Measurements from ENCODE around the gene ATP8A2. TPM values are rescaled to one million over a fixed set of nuclear protein-coding genes. Genes with fewer than 3 reads are reported as not detected.
"Not testable (repeated sequence)": the region's sequence is repeated elsewhere in the genome, so short reads cannot be mapped to it uniquely, and the experiment has no call there.

The ATP8A2 gene
- total RNA-seq, 2 experiments from 2014 or later: 1.1 to 1.2 TPM

DNA sequence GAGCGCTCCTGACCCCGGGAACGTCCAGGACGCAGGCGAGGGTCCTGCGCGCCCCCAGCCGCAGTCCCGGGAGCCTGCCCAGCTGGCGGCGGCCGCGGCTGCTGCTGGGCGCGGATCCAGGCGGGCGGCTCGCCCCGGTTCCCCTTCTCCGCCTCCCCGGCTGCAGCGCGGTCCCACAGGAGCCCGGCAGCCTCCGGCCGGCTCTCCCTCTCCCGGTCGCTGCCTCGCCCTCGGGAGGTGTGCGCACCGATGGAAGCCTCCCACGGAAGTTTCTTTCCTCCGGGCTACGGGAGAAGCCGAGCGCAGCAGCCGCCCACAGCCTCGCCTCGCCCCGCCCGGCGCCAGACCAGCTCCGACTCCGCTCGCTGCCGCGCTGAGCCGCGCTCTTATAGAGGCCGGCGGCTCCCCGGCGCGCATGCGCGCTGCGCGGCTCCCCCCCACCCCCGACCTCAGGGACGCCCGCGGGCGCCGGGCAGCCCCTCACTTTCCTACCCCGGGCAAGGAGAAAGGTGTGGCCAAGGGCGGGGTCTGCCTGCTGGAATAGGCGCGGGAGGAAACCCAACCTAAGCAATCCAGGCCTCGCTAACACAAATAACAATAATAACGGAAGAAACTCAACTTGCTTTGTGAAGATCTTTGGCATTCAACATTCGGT is 680.0 kb downstream of the ATP8A2 start, which contains the start of gene SHISA2:
Gene SHISA2, minus strand, starts transcription at position 360 of the 655 bp plus-strand sequence. CDS start 1,041 bp downstream, outside the sequence.
- ChIA-PET CTCF (no interaction called here), POLR2A (no interaction called here)
- Mint-ChIP-seq H3K9me3 (ENCODE audit: insufficient read depth) (no peaks in the 10 kb centered on the region), H3K4me3 (peak within 1 kb of the TSS; percentile 54), H3K27ac (no peak within 1 kb of the TSS), H3K27me3 (ENCODE audit: low read depth) (peaks cover 41% of the 10 kb centered on the region), H3K36me3 (ENCODE audit: low read depth) (no peaks in the 10 kb centered on the region), H3K4me1 (ENCODE audit: low read depth) (peaks cover 32% of the 10 kb centered on the region)
- DNase-seq (no peak), ATAC-seq (peak; percentile 72)

DNA sequence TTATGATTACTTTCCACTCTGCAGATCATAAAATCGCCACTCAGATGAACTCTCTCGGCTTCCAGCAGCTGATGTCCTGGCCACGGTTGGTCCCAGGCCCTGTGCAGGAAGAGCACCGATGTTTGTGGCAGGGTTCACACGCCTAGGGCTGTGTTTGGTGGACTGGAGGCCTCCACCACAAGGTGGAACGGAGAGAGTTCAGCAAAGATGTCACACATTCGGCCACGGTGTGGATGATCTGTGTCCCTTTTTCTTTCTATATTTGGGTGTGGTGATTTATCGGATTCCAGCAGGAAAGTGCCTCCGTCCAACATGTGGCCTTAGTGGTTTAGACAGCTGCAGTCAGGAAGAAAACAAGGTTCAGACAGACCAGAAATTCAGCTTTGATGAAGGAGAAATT is 680.6 kb downstream of the ATP8A2 start:
- POLR2A ChIA-PET: no interaction called here

DNA sequence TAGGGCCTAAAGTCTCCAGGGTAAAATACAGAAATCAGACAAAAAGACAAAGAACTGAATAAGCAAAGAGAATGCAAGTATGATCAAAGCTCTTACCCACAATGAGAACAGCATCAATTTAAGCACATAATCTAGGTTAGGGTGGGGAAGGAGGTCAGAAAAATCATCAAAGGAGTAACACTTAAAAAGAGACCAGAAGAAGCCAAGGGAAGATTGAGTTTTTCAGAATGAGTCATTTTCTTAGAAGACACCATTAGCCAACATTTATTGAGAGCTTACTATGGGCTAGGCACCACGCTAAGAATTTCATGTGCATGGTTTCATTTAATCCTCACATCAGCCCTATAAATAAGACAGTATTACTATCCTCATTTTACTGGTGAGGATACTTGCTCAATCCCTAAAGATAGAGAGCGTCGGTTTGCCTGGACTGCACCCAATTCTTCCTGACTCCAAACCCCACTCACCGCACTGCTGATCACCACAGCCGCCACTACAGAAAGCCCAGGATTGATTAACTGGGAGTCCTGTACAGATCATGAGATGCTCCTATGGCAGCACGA is 681.7 kb downstream of the ATP8A2 start:
- DNase-seq (no peak), ATAC-seq (peak; percentile 43)
- Mint-ChIP-seq H3K27ac (peak overlapping the region; percentile 55), H3K9me3 (ENCODE audit: insufficient read depth) (no peaks in the 10 kb centered on the region), H3K4me1 (ENCODE audit: low read depth) (peaks cover 33% of the 10 kb centered on the region), H3K4me3 (peak overlapping the region; percentile 0), H3K27me3 (ENCODE audit: low read depth) (peaks cover 43% of the 10 kb centered on the region), H3K36me3 (ENCODE audit: low read depth) (no peaks in the 10 kb centered on the region)
- POLR2A ChIA-PET: no interaction called here
- CTCF ChIA-PET: interaction anchor here (1.0 to 1.5 kb wide), 5 partner anchors 9 to 224 kb away, joined by 3 to 4 read pairs (median 3); no protein-coding TSS in a partner anchor

More for the DNA sequence above, 680.6 kb downstream of the ATP8A2 start:
- Mint-ChIP-seq H3K4me1 (ENCODE audit: low read depth) (peaks cover 32% of the 10 kb centered on the region), H3K27ac (no peak overlapping the region), H3K36me3 (ENCODE audit: low read depth) (no peaks in the 10 kb centered on the region), H3K4me3 (peak overlapping the region; percentile 54), H3K9me3 (ENCODE audit: insufficient read depth) (no peaks in the 10 kb centered on the region), H3K27me3 (ENCODE audit: low read depth) (peaks cover 46% of the 10 kb centered on the region)
- DNase-seq: no peak
- ATAC-seq: no peak
- CTCF ChIA-PET: interaction anchor here (1.5 kb wide), 1 partner anchor 177 kb away, joined by 3 read pairs; no protein-coding TSS in a partner anchor

DNA sequence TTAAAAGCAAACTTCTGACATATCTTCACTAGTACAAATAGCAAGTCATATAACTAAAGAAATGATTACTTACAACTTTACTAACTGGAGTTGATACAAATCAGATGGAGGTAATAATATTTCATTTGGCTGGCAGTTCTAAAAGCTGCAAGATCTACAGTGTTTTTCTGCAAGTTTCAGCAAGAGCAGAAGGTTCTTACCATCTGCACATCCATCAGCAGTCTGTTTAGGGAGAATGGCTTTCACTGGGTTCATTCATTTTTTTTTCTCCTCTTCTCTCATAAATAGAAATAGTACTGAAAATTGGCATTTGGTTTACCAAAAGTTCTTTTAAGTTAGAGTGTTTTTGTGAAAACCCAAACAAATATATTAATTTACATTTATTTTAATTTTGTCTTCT is 683.1 kb downstream of the ATP8A2 start:
- H3K27ac Mint-ChIP-seq: no peak overlapping the region
- DNase-seq (no peak), ATAC-seq (no peak)
- H3K4me1 Mint-ChIP-seq (ENCODE audit: low read depth): peaks cover 30% of the 10 kb centered on the region
- no peaks in the 10 kb centered on the region for H3K9me3 Mint-ChIP-seq (ENCODE audit: insufficient read depth)
- H3K27me3 Mint-ChIP-seq (ENCODE audit: low read depth): peaks cover 39% of the 10 kb centered on the region
- ChIA-PET CTCF (no interaction called here), POLR2A (no interaction called here)
- no peaks in the 10 kb centered on the region for H3K36me3 Mint-ChIP-seq (ENCODE audit: low read depth)
- H3K4me3 Mint-ChIP-seq: no peak overlapping the region

DNA sequence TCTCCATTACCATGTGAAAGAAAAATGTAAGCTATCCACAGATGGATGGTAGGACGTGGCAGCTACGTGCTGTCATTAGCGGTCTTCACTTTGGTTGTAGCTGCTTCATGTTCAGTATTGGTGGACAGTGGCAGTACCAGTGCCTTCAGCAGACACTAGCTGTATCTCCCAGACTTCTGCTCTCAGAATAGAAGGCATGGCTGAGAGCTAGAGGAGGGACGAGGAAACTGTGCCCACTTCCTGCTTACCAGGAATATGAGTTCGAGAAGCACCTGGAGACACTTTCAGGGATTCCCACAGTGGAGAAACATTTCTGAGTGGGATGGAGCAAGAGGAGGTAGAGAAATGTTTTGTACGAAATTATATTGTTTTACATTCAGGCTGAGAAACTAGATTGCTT is 686.9 kb downstream of the ATP8A2 start:
- H3K27me3 Mint-ChIP-seq (ENCODE audit: low read depth): peaks cover 28% of the 10 kb centered on the region
- CTCF ChIA-PET: interaction anchor here (0.9 kb wide), 1 partner anchor 229 kb away, joined by 3 read pairs; no protein-coding TSS in a partner anchor
- no peak for DNase-seq
- ATAC-seq: no peak
- no peaks in the 10 kb centered on the region for H3K36me3 Mint-ChIP-seq (ENCODE audit: low read depth)
- H3K4me1 Mint-ChIP-seq (ENCODE audit: low read depth): peaks cover 20% of the 10 kb centered on the region
- H3K4me3 Mint-ChIP-seq: no peak overlapping the region
- no peaks in the 10 kb centered on the region for H3K9me3 Mint-ChIP-seq (ENCODE audit: insufficient read depth)
- H3K27ac Mint-ChIP-seq: no peak overlapping the region
- POLR2A ChIA-PET: no interaction called here

DNA sequence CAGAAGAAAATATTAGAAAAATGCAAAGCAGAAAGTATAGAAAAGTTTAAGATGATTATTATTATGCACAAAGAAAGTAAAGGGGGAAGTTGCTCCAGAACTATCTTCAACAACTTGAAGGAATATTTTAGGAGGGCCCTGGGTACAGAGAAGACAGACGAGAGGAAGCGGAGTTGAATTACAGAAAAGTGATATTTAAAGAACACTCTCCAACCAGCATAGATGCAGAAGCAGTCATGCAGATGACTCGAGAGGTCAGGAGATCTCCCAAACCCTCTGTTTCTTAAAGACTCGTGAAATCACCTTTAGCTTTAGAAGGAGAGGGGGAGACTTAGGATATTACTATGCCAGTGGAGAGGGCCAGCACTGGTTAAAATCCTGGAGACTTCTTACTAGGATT is 688.6 kb downstream of the ATP8A2 start:
- ChIA-PET CTCF (interaction anchor here (1.4 kb wide), 1 partner anchor 486 kb away, joined by 4 read pairs; no protein-coding TSS in a partner anchor), POLR2A (no interaction called here)
- H3K9me3 Mint-ChIP-seq (ENCODE audit: insufficient read depth): no peaks in the 10 kb centered on the region
- H3K4me1 Mint-ChIP-seq (ENCODE audit: low read depth): peaks cover 19% of the 10 kb centered on the region
- DNase-seq (no peak), ATAC-seq (no peak)
- H3K27me3 Mint-ChIP-seq (ENCODE audit: low read depth): peaks cover 23% of the 10 kb centered on the region
- H3K36me3 Mint-ChIP-seq (ENCODE audit: low read depth): no peaks in the 10 kb centered on the region
- H3K4me3 Mint-ChIP-seq: no peak overlapping the region
- H3K27ac Mint-ChIP-seq: no peak overlapping the region

DNA sequence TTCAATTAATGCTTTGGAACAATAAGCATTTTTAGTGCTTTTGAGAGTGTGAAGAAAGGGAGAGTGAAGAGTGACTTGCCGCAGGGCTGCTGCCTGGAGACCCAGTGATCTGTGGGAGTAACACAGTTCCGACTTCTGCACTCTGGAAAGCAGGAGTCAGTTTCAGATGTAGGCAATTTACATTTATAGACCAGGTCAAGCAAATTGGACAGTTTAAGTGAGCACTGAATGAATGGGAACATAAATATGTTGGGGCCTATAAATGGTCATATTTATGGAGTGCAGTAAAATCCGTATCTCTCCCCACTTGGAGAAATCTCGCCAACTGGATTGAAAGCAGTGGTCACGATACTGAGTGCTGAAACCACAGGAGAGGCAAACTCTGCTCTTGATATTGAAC is 689.5 kb downstream of the ATP8A2 start:
- no peak for DNase-seq
- CTCF ChIA-PET: interaction anchor here (1.4 to 2.4 kb wide), 2 partner anchors 7 to 232 kb away, joined by 4 to 23 read pairs; no protein-coding TSS in a partner anchor
- H3K4me1 Mint-ChIP-seq (ENCODE audit: low read depth): peaks cover 16% of the 10 kb centered on the region
- H3K4me3 Mint-ChIP-seq: no peak overlapping the region
- no peak overlapping the region for H3K27ac Mint-ChIP-seq
- H3K9me3 Mint-ChIP-seq (ENCODE audit: insufficient read depth): no peaks in the 10 kb centered on the region
- POLR2A ChIA-PET: no interaction called here
- no peaks in the 10 kb centered on the region for H3K36me3 Mint-ChIP-seq (ENCODE audit: low read depth)
- peaks cover 20% of the 10 kb centered on the region for H3K27me3 Mint-ChIP-seq (ENCODE audit: low read depth)
- ATAC-seq: no peak

DNA sequence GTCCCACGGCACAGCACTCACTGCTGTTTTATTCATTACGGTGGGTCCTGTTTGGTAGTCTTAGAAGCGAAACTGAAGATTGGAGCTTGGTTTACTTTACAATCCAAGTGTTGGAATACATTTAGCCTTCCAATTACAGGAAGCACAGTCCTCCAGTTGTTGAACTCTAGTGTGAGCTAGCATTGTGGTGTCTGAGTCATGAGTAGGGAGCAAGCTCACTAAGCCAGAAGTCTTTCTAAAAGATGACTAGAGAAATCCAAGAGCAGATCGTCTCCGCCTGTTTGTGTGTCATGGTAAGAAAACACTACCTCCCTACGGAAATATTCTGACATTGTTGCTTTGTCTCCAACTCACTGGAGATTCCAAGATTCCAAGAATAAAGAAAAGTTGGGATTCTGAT is 690.2 kb downstream of the ATP8A2 start:
- no peak for DNase-seq
- Mint-ChIP-seq H3K36me3 (ENCODE audit: low read depth) (no peaks in the 10 kb centered on the region), H3K4me3 (no peak overlapping the region), H3K4me1 (ENCODE audit: low read depth) (peaks cover 15% of the 10 kb centered on the region), H3K27me3 (ENCODE audit: low read depth) (peaks cover 16% of the 10 kb centered on the region), H3K9me3 (ENCODE audit: insufficient read depth) (no peaks in the 10 kb centered on the region), H3K27ac (no peak overlapping the region)
- ATAC-seq: no peak
- ChIA-PET POLR2A (no interaction called here), CTCF (interaction anchor here (0.7 to 2.4 kb wide), 5 partner anchors 8 to 488 kb away, joined by 3 to 23 read pairs (median 3); no protein-coding TSS in a partner anchor)

DNA sequence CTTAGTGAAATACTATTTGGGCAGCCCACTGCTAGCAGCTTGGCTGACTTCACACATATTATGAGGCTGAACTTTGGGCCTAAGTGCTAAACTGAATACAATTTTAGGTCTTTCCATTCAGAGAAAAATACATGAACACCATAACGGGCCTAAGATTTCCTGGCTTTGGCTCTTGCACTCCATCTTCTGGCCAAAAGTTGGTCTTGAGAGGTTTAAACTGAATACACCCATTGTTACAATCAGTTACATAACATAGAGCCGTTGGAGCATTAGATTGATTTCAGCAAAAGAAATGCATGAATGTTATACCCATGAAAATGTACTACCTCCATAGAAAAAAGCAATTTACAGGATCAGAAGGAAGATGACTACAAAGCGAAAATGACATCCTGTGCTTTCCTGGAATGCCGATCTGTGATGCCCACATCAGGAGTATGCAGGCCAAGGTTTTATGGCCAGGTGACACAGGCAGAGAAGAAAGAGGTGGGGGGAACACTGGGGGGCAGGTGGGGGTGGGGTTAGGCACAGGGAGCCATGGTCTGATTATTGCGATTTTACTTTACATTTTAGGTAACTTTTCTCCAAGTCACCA is 691.2 kb downstream of the ATP8A2 start:
- peak; percentile 57 for ATAC-seq
- POLR2A ChIA-PET: no interaction called here

DNA sequence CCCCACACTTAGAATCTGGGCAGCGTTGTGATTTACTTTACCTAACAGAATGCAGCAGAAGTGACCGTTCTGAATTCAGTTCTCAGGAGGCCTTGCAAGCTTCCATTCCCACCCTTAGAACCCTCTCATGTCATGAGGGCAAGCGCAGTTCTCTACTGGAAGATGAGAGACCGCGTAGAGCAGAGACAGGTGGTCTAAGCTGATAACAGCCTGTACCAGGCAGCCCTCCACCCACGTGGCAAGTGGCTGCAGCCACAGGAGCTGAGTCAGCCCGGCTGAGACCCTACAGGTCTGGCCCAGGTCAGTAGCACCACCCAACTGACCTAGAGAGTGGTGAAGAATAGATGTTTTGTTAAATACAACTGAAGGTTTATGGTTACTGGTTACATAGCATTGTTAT is 694.7 kb downstream of the ATP8A2 start:
- not testable (repeated sequence) for H3K36me3 Mint-ChIP-seq (ENCODE audit: low read depth); H3K9me3 Mint-ChIP-seq (ENCODE audit: insufficient read depth); H3K4me1 Mint-ChIP-seq (ENCODE audit: low read depth); H3K4me3 Mint-ChIP-seq; DNase-seq; H3K27me3 Mint-ChIP-seq (ENCODE audit: low read depth); ATAC-seq; H3K27ac Mint-ChIP-seq
- ChIA-PET CTCF (interaction anchor here (1.6 to 3.7 kb wide), 3 partner anchors 237 to 492 kb away, joined by 5 to 15 read pairs (median 6); no protein-coding TSS in a partner anchor), POLR2A (interaction anchor here (0.6 kb wide), 1 partner anchor 58 kb away, joined by 4 read pairs; no protein-coding TSS in a partner anchor)

More for the DNA sequence above, 691.2 kb downstream of the ATP8A2 start:
- no peak overlapping the region for H3K27ac Mint-ChIP-seq
- peak; percentile 59 for DNase-seq
- no peaks in the 10 kb centered on the region for H3K9me3 Mint-ChIP-seq (ENCODE audit: insufficient read depth)
- peaks cover 11% of the 10 kb centered on the region for H3K27me3 Mint-ChIP-seq (ENCODE audit: low read depth)
- H3K4me1 Mint-ChIP-seq (ENCODE audit: low read depth): peaks cover 15% of the 10 kb centered on the region
- CTCF ChIA-PET: interaction anchor here (1.1 to 2.4 kb wide), 3 partner anchors 8 to 234 kb away, joined by 3 to 23 read pairs (median 4); no protein-coding TSS in a partner anchor
- no peaks in the 10 kb centered on the region for H3K36me3 Mint-ChIP-seq (ENCODE audit: low read depth)
- H3K4me3 Mint-ChIP-seq: no peak overlapping the region

DNA sequence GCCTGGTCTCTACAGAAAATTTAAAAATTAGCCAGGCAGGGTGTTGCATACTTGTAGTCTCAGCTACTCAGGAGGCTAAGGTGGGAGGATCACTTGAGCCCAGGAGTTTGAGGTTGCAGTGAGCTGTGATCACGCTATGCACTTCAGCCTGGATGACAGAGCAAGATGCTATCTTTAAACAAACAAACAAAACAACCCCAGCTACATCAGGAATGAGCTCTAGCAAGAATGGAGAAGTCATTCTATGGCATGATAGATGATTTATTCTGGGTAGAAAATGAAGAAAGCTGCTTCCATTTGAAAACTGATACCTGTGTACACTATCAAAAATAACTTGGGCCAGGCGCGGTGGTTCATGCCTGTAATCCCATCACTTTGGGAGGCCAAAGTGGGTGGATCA is 695.8 kb downstream of the ATP8A2 start:
- ChIA-PET POLR2A (no interaction called here), CTCF (interaction anchor here (1.7 to 3.7 kb wide), 2 partner anchors 238 to 493 kb away, joined by 5 to 15 read pairs; no protein-coding TSS in a partner anchor)
- no peak overlapping the region for H3K4me3 Mint-ChIP-seq
- H3K27me3 Mint-ChIP-seq (ENCODE audit: low read depth): peaks cover 15% of the 10 kb centered on the region
- H3K4me1 Mint-ChIP-seq (ENCODE audit: low read depth): peaks cover 2% of the 10 kb centered on the region
- H3K9me3 Mint-ChIP-seq (ENCODE audit: insufficient read depth): no peaks in the 10 kb centered on the region
- ATAC-seq (no peak), DNase-seq (no peak)
- H3K36me3 Mint-ChIP-seq (ENCODE audit: low read depth): no peaks in the 10 kb centered on the region
- H3K27ac Mint-ChIP-seq: no peak overlapping the region

DNA sequence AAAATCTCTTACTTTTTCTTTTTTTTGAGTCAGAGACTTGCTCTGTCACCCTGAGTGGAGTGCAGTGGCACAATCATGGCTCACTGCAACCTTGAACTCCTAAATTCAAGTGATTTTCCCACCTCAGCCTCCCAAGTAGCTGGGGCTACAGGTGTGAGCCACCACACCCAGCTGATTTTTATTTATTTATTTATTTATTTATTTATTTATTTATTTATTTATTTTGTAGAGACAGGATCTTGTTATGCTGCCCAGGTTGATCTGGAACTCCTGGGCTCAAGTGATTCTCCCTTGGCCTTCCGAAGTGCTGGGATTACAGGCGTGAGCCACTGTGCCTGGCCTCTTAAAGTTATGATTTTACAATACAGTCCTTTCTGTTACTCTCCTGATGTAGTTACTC is 696.6 kb downstream of the ATP8A2 start:
- H3K27ac Mint-ChIP-seq; ATAC-seq; H3K9me3 Mint-ChIP-seq (ENCODE audit: insufficient read depth); H3K4me3 Mint-ChIP-seq; POLR2A ChIA-PET; H3K36me3 Mint-ChIP-seq (ENCODE audit: low read depth); DNase-seq; H3K4me1 Mint-ChIP-seq (ENCODE audit: low read depth): not testable (repeated sequence)
- CTCF ChIA-PET: interaction anchor here (1.7 to 3.7 kb wide), 2 partner anchors 239 to 494 kb away, joined by 5 to 15 read pairs; no protein-coding TSS in a partner anchor
- H3K27me3 Mint-ChIP-seq (ENCODE audit: low read depth): peaks cover 12% of the 10 kb centered on the region

Measured in activated CD8-positive, alpha-beta T cell treated with anti-CD3 and anti-CD28 coated beads, Interleukin-2, amount 10 ng/mL, durations not matched to agents 7 days and 5 days (primary cell).